DMS 273 (cell line): Measurements from ENCODE around the gene NSG2.

Experiments
- DNase-seq: peaks from one replicate; lab custom pipeline; 2025; ENCODE audit not compliant: unreplicated experiment; lab: John Stamatoyannopoulos, UW

Gene NSG2

DNA sequence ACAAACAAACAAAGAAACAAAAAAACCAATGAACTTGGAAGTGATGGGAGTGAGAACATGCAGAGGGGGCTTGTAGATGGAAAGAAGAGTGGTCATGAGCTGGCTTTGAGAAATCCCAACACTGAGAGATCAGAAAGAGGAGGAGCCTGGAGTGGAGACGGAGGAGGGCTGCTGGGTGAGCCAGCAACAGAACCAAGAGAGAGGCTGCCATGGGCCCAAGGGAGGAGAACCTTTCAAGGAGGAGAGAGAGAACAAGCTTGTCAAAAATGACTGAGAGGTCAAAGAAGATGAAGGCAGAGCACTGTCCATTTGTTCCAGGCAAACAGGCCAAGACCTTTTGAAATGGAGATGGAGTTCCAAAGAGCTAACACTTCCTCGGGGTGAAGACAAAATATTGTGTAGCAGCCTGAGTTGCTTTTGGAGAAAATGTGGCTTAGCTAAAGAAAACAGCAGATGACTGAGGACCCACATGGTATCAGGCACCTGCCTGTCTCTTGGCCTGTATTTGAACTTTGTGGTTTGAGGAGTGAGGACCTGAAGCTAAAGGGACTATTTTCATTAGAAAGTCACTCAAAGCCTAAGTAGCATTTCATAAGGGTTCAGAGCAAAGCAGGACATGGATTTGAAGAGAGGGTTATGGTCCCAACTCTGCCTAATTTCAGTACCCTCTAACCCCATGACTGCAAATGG lies 13.1 kb downstream of the NSG2 start:
- no peak for DNase-seq

DNA sequence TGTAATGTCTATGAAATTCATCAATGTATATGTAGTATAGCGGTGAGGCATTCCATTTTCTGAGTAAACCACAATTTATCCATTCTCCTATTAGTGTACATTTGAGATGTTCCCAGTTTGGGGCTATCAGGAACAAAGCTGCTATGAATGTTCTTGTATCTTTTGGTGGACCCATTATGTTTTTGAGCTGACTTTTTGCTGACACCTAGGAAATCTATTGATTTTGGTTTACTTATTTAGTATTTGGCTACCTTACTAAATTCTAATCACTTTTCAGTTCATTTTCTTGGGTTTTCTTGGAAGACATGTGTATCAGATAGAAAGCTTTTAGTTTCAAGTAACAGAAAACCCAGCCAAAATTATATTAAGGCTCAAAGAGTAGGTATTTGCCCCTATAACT lies 13.7 kb downstream of the NSG2 start:
- no peak for DNase-seq

DNA sequence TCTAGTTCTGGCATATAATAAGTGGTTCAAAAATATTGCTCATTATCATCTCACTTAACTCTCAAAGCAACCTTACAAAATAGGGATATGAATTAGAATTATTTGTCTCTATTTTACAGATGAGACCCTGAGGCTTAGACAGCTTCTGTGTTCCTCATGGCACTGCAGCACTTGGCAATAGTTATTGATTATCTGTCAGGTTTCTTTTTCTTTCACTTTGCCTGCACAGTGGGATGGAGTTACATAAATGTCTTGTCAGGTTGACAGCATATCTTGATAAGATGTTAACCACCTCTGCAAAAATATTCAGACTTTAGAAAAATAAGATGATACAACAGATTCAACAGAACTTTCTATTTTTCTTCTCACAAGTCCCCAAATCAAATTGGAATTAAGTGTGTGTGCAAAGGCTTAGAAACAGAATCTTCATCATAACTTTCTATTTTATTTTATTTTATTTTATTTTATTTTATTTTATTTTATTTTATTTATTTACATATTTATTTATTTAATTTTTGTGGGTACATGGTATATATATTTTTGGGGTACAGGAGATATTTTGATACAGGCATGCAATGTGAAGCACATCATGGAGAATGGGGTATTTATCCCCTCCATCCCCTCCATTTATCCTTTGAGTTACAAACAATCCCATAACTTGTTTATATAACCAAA lies 17.7 kb downstream of the NSG2 start:
- DNase-seq: no peak

DNA sequence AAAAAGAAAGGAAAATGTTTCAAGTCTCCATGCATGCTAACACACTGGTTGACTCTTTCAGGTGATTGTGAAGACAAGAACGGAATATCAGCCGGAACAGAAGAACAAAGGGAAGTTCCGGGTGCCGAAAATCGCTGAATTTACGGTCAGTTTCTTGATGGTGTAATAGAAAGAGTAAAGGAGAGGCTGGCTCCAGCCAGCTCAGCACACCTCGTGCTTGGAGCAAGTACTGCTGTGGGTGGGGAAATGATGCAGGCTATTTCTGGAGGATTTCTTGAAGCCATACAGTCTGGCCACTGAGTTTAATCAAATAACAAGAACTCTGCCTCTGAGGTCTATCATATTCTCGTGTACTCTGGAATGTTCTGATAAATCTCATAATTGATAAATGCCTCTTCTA lies 18.7 kb downstream of the NSG2 start:
- DNase-seq: no peak

DNA sequence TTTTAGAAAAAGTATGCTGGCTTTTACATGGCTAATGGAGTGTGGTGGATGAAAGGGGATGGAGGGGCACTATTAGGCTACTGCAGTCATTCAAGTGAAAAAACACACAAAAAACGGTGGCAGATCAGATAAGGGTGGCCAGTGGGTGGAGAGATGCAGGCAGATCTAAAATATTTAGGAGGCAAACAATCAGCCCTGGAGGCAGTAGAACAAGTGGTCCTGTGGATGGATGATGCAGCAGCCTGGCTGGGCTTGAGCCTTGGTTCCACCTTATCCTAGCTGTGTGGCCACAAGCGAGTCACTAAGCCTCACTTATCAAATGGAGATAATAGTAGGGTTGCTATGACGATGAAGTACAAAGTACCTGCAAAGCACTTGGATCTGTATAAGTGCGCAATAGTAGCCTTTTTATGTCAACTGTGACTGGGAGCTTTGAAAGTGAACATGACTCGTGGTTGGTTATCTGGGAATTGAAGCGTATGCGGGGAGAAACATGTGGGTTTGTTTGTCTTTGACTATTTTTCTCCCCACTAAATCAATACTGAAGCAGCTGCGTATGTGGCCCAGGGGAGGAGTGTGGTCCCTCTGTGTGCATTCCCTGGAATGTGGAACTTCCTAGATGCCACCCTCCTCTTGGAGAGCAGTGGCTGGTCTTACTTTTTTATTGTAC lies 20.2 kb downstream of the NSG2 start:
- no peak for DNase-seq

DNA sequence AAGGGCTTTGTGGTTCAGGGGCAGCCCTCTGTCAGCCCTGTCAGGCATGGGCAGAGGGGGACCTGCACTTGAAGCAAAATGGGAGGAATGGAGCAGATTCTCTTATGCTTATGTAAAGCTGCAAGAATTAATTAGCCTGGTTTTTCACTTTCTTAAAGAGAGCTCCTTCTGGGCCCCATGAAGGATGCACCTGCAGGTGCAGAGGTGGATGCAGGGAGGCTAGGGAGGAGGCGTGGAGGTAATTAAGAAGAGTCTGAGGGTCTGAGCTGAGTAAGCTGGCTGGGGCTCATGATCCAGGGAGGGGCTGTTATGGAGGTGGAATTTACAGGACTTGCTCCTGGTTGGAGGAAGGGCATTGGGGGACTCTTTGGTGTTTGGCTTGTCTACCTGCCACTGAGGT lies 22.0 kb downstream of the NSG2 start:
- no peak for DNase-seq

DNA sequence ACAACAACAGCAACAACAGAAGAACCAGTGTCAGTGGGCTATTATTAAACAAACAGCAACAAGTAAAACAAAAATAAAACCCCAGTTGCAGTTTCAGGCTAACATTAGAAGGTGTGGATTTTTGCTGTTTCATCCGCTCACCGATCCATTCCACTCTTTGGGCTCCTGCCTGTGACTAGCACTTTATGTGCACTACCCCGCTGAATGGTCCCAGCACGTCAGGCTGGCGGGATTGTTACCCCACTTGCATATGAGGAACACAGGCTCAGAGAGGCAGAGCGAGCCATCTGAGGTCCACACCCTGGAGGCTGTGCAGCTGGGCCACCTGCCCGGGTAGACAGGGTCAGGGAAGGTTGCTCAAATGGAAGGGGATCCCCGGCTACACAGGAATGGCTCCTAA lies 26.0 kb downstream of the NSG2 start:
- DNase-seq: no peak

DNA sequence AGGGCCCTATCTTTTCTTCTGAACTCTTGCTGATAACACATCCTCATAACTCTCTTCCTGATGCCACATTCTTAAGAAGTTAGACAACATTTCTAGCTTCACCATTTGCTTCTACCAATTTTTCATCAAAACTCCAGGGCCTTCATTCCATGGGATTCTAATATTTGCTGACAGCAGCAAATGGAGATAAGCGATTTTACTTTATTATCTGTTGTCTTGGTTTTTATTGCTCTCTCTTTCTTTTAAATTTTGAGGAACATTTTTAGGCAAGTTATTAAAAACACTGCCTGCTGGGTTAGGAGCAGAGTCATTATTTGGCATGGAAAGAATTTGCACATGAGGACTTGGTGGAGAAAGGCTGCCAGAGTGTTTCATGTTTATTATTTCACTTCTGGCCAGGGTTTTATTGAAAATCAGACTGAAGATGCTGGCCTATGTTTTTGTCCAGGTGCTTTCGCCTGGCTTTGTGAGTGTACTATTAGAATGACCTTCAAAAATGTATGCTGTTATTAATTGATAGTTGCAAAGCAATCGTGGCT lies 27.7 kb downstream of the NSG2 start:
- DNase-seq: no peak

DNA sequence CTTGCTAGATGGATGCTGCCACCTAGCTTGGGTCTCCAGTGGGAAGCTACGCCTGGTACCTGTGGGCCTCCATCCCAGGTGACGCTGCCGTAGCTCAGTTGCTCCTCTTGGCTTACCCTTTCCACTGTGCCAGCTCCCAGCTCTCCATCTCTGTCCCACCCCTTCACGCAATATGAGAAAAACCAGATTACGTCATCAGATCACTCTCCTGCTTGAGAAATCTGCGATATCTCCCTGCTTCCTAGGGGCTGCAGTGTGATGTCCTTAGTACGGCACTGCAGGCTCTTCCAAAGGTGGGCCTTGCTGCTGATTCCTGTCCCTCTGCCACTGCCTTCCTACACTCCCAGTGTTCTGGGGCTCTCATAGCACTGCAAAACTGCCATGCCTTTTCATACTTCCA lies 28.9 kb downstream of the NSG2 start:
- DNase-seq: no peak

DNA sequence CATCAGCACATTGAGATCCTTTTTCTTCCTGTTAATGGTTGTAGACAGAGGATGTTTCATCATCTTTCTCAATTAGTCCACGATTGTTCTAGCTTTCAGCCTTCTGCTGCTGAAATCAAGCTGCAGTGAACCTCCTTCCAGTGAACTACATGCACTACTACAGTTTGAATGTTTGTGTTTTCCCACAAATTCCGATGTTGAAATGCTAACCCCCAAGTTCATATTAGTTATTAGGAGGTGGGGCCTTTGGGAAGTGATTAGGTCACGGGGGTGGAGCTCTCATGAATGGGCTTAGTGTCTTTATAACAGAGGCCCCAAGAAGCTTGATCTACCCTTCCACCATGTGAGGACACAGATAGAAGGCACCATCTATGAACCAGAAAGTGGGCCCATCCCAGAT lies 32.9 kb downstream of the NSG2 start:
- DNase-seq: no peak

DNA sequence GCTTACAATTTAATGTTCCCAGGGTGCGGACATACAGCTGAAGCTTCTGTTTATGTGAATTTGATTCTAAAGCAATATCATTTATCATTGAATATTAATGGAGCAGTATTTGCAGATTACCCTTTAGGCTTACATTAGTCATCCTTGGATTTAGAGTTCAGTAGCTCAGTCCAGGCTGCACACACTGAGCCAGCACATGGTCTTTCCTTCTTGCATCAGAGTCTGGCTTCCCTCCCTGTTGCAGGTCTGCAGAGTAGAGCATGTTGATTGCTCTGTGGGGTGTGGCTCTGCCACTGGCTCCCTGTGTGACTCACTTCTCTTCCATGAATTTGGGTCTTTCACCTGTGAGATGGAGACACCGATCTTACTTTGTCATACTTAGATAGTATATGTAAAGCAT lies 36.8 kb downstream of the NSG2 start:
- no peak for DNase-seq

DNA sequence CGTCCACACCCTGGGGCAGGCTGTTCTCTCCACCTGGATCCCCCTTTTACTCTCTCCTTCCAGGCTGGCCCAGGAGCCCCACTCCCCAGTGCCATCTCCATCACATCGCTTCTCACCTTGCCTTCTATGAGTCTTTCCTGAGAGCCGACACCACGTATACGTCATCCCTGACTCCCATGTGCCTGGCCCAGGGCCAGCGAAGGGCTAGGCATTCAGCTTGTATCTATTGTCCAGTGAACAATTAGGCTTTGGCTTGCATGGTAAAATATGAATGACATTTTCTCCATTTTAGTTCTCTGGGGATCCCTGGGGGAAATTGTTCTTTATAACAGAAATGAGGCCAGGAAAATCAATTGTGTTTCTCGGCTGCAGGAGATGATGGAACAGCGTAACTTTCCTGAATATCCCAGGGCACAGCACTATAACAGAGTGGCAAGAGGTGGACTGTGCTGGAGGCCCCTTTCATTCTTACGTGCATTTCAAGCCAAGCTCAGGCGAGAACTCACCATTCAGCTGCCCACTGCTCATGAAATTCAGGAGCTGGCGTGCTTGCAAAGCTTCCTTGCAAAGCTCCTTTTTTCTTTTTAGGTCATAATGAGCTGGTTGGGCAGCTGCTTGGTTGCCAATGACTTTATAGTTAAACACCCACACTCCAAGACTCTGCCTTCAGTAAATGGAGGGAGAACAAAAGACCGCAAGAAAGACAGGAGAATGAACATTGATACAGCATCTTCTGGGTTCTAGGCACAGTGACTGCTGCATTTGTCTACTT lies 37.7 kb downstream of the NSG2 start:
- no peak for DNase-seq

DNA sequence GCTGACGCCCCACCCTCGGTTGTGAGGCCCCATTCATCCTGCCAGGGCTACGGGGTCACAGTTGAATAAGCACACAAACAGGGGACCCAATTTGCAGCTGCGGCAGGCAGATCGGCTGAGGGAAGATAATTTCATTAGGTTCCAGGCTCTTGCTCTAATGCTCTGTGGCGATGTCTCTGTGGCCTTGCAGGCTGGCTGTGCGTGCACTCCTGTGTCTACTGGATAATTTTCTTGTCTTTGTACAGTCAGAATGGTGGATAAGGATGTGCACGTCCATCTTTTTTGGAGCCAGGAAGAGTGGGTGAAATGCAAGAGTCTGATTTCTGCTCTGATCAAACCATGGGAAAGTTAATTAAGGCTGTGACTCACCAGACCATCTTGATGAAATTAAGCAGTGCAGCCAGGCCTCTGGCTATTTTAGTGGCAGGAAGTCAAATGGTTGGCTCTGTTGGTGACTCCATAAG lies 39.2 kb downstream of the NSG2 start:
- DNase-seq: no peak

DNA sequence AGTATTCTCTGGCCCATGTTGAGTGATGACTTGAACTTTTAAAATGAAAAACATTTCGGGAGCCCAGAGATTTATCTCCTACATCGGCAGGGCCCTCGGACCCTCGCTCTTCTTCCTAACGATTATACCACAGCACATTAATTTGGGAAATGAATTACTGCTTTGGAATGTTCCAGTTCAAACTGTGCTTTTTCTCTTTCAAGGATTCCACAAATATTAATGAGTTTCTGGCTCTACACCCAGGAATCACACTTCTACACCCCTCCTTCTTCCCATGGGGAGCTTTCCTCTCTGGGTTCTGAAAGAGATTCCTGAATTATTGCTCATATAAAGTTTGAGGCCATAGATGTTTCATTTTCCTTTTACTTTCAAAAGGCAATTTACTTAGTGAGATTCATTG lies 41.2 kb downstream of the NSG2 start:
- DNase-seq: no peak

DNA sequence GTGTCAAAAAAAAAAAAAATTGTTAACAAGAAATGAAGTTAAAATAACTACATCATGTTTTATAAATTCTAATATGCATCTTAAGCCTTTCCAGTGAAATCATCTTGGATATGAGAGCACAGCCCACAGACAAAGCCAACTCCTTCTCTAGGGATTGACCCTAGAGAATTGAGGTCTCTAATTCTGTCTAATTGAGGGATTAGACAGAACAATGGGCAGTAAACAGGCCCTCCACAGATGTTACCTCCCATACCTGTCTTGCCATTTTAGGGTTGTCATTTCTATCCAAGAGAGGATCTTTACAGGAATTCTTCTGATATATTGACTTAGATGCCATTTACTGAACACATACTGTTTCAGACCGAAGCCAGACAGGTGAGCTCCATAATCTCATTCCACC lies 42.3 kb downstream of the NSG2 start:
- no peak for DNase-seq

DNA sequence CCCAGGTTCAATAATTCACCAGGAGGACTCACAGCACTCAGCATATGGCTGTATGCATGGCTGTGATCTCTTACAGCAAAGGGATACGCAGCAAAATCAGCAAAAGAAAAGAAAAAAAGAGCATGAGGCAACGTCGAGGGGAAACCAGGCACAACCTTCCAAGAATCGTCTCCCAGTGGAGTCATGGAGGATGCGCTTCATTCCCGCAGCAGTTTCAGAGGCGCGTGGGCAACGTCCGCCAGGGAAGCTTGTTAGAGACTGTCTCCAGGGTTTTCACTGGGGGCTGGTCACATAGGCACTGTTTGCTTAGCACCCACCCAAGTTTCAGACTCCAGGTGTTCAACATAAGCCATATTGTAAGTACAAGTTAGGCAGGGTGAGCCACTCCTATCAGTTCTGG lies 44.6 kb downstream of the NSG2 start:
- no peak for DNase-seq

DNA sequence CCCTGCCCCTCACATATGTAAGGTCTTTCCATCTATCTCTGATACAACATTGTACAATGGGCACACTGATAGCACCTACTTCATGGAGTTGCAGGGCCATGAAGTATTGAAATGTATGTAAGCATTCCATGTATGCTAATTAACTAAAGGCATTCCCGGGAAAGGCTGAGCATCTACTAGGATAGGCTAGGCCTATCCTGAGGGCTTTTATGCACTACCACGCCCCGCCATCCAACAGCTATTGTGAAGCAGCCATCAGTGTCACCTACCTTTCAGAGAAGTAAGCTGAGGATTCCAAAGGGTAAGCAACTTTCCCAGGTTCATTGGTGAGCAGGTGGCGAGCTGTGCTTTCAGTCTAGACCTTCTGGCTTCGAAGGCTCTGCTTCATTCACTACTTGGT lies 47.6 kb downstream of the NSG2 start:
- DNase-seq: no peak

DNA sequence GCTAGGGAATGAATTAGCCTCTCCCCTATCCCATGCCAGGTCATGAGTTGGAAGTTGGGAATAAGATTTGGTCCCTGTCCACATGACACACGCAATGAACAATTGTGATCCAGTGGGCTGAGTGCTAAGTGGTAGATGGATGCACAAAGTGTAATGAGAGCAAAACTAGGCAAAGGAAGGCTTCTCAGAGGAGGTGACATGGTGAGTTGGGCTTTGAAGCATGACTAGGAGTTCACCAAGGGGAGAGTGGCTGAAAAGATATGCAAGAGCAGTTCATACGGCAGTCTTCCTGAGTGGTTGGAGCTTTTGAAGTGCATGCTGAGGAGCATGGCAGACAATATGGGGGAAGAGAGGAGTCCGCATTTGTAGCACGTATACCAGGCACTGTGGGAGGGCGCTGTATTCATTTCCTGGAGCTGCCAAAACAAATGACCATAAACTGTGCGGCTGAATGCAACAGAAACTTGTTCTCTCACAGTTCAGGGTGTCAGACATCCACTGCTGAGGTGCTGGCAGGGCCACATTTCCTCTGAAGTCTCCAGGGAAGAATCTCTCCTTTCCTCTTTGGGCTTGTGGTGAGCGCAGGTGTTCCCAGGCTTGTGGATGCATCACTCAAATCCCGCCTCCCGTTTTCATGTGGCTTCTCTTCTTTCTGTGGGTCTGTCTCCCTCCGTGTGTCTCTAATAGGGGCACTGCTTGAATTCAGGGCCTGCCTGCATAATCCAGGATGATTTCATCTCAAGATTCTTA lies 49.5 kb downstream of the NSG2 start:
- DNase-seq: no peak

DNA sequence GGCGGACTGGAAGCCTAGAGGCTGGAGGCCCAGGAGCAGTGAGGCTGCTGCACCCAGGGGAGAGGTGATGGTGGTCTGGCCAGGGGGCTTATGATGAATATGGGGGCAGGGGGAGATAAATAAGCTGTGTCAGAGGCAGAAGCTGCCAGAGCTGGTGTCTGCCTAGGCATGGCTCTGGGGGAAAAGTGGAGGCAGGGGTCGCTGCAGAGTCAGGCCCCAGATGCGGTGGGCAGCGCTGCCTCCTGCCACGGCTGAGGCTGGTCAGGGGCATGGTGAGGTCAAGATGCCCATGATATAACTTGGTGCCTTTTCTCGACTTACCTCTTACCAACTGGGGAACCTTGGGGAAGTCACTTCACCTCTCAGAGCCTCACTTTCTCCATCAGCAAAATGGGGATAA lies 51.1 kb downstream of the NSG2 start:
- DNase-seq: no peak

DNA sequence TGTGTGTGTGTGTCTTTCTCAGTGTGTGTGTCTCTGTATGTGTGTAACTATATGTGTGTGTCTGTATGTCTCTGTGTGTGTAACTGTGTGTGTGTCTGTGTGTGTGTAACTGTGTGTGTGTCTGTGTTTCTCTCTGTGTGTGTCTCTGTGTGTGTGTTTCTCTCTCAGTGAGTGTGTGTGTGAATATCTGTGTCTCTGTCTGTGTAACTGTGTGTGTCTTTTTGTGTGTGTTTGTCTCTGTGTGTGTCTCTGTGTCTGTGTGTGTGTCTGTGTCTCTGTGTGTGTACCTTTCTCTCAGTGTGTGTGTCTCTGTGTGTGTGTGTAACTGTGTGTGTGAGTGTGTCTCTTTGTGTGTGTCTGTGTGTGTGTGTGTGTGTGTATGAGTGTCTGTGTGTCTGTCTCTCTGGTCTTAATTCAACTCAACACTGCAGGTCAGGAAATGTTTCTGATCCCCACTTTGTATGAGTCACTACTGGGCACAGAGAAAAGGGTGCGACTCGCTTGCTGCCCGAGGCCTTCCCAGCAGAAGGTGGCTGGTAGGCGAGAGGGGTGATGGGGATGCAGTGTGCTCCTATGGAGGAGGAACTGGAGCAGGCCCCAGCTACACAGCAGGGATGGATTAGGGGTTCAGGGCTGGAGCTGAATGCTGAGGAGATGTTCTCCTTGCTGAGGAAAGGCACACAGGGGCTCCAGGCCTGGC lies 52.1 kb downstream of the NSG2 start:
- DNase-seq: no peak
